K562 (cell line): ENCODE results near the gene TADA2A.
"Not testable (repeated sequence)": the region's sequence is repeated elsewhere in the genome, so short reads cannot be mapped to it uniquely, and the experiment has no call there.

ENCODE experiments used
- EZH2 ChIP-seq: IDR thresholded peaks from 2 replicates; pipeline ENCODE4 v1.6.1; 2012; ENCODE audit warnings: low read depth, mild to moderate bottlenecking, inconsistent platforms, low read length, borderline replicate concordance
- MTA2 ChIP-seq: fragments of 450-650 bp; IDR thresholded peaks from 2 replicates; pipeline ENCODE4 v1.6.1; 2016; ENCODE audit warnings: low read depth
- SMARCB1 ChIP-seq: IDR thresholded peaks from 2 replicates; pipeline ENCODE4 v1.6.1; 2011; ENCODE audit warnings: improper control_type of control experiment, low read depth; ENCODE audit not compliant: insufficient read length
- ZNF408 ChIP-seq: fragments of 250-450 bp; sonication (Bioruptor Pico); IDR thresholded peaks from 2 replicates; pipeline ENCODE4 v1.4.0; 2020; ENCODE audit warnings: low read depth, mild to moderate bottlenecking, moderate library complexity
- TF ChIP-seq, protein P1 (sequence below), 3 experiments: IDR thresholded peaks in 2 of 3; conservative IDR thresholded peaks in 1 of 3; 2 replicates each; pipeline ENCODE4 v1.5.1; 2011 to 2012; ENCODE audit warnings: low read length in 3 of 3, mild to moderate bottlenecking in 3 of 3, control low read depth in 2 of 3, improper control_type of control experiment in 1 of 3, inconsistent platforms in 1 of 3, low read depth in 1 of 3, mixed read lengths in 1 of 3, moderate library complexity in 1 of 3; ENCODE audit not compliant: insufficient read depth in 2 of 3
- TF ChIP-seq, protein P2 (sequence below): fragments of 450-650 bp; conservative IDR thresholded peaks from 2 replicates; pipeline ENCODE4 v1.6.1; 2016; ENCODE audit warnings: missing genetic modification characterization, low read depth, mild to moderate bottlenecking, control low read depth, missing compliant biosample characterization

DNA sequence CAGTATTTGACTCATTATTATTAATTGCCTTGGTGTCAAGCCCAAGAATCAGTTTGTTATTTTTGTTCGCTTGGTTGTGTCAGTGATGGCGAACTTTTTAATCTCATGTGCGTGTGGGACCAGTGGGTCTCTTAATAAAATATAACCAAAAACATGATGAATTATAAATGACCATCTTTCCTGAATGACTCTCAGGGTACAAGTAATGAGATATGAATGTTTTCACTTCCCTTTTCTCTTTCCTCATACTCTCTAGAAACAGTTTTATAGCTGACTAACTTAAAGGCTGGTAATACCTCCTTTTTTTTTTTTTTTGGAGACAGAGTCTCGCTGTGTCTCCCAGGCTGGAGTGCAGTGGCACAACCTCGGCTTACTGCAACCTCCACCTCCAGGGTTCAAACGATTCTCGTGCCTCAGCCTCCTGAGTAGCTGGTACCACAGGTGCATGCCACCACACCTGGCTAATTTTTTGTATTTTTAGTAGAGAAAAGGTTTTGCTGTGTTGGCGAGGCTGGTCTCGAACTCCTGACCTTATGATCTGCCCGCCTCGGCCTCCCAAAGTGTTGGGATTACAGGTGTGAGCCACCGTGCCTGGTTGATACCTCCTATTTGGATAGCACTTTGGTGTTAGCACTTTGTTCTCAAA, 34.8 kb downstream of the TADA2A start:
- not testable (repeated sequence) for TF ChIP-seq SMARCB1; EZH2; MTA2; ZNF408 (CRISPR knock-in tag)
- TF ChIP-seq, protein P1, sequence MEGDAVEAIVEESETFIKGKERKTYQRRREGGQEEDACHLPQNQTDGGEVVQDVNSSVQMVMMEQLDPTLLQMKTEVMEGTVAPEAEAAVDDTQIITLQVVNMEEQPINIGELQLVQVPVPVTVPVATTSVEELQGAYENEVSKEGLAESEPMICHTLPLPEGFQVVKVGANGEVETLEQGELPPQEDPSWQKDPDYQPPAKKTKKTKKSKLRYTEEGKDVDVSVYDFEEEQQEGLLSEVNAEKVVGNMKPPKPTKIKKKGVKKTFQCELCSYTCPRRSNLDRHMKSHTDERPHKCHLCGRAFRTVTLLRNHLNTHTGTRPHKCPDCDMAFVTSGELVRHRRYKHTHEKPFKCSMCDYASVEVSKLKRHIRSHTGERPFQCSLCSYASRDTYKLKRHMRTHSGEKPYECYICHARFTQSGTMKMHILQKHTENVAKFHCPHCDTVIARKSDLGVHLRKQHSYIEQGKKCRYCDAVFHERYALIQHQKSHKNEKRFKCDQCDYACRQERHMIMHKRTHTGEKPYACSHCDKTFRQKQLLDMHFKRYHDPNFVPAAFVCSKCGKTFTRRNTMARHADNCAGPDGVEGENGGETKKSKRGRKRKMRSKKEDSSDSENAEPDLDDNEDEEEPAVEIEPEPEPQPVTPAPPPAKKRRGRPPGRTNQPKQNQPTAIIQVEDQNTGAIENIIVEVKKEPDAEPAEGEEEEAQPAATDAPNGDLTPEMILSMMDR (IDR thresholded peaks at IDR 0.05 in 2 of 3, conservative IDR thresholded peaks at IDR 0.05 in 1 of 3; ENCODE audit: insufficient read depth in 2 of 3, low read depth in 1 of 3, low read length in 3 of 3): not testable (repeated sequence)
- TF ChIP-seq, protein P2, sequence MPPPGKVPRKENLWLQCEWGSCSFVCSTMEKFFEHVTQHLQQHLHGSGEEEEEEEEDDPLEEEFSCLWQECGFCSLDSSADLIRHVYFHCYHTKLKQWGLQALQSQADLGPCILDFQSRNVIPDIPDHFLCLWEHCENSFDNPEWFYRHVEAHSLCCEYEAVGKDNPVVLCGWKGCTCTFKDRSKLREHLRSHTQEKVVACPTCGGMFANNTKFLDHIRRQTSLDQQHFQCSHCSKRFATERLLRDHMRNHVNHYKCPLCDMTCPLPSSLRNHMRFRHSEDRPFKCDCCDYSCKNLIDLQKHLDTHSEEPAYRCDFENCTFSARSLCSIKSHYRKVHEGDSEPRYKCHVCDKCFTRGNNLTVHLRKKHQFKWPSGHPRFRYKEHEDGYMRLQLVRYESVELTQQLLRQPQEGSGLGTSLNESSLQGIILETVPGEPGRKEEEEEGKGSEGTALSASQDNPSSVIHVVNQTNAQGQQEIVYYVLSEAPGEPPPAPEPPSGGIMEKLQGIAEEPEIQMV (tag): not testable (repeated sequence)
